A549 (cell line): ENCODE results near the gene OPN1SW. TPM values are rescaled to one million over a fixed set of nuclear protein-coding genes. Genes with fewer than 3 reads are reported as not detected.
A peak's percentile ranks its signal among the peaks of the same experiment; 100 is the strongest.

Experiments
- ATAC-seq, 2 experiments: fragments of 200-7000 bp in 1 of 2; fragments of >200 bp in 1 of 2; cut with Nextera tagmentation in 1 of 2; cut with Tn5 transposase in 1 of 2; 3 replicates each; pipeline versions ENCODE4 v1.8.0 to v1.9.1; 2018 to 2020; ENCODE audit warnings: mild to moderate bottlenecking in 1 of 2, moderate library complexity in 1 of 2
- CTCF ChIA-PET: fragments of 300-600 bp; sonication (Branson Sonifier 250); formaldehyde crosslinking; extraction: SDS; loops from one replicate; lab custom pipeline; 2021; ENCODE audit warnings: antibody characterized with exemption, inconsistent platforms; lab: Yijun Ruan, JAX
- POLR2A ChIA-PET: fragments of 350-600 bp; formaldehyde crosslinking; extraction: SDS; loops from one replicate; lab custom pipeline; 2021; ENCODE audit warnings: antibody characterized with exemption, inconsistent platforms; lab: Yijun Ruan, JAX
- DNase-seq, 2 experiments: peaks; one replicate each; pipeline versions ENCODE4 v3.0.0 to v3.0.0-alpha.2; 2011 to 2016; ENCODE audit warnings: low read depth in 1 of 2, low spot score in 1 of 2
- FAIRE-seq: peaks from 2 replicates; lab custom pipeline; 2011; peaks lifted over from hg19 to GRCh38; lab: Jason Lieb, UNC
- H3K27ac ChIP-seq, 2 experiments: fragments of >200 bp; sonication (Bioruptor Twin); formaldehyde crosslinking; 3 replicates each; pipeline ENCODE4 v1.5.1; 2016 to 2017
- H3K4me1 ChIP-seq: fragments of >200 bp; sonication (Bioruptor Twin); formaldehyde crosslinking; 3 replicates; pipeline ENCODE4 v1.6.1; 2016
- H3K4me2 ChIP-seq: fragments of >200 bp; sonication (Bioruptor Twin); formaldehyde crosslinking; 3 replicates; pipeline ENCODE4 v1.6.1; 2016
- H3K4me3 ChIP-seq: fragments of >200 bp; sonication (Bioruptor Twin); formaldehyde crosslinking; 3 replicates; pipeline ENCODE4 v1.5.1; 2016
- H3K9me3 ChIP-seq: fragments of >200 bp; sonication (Bioruptor Twin); formaldehyde crosslinking; 3 replicates; pipeline ENCODE4 v1.6.1; 2016
- BHLHE40 ChIP-seq: IDR thresholded peaks from 2 replicates; pipeline ENCODE4 v1.6.1; 2012; ENCODE audit warnings: low read depth, low read length, inconsistent platforms
- CBX8 ChIP-seq: fragments of 200-600 bp; sonication (generic); IDR thresholded peaks from 2 replicates; pipeline ENCODE4 v1.6.1; 2016
- CEBPB ChIP-seq, 2 experiments: fragments of >200 bp in 1 of 2; sonication (Bioruptor Twin) in 1 of 2; formaldehyde crosslinking in 1 of 2; IDR thresholded peaks; 2 replicates each; pipeline ENCODE4 v1.6.1; 2012 to 2016
- HOXA7 ChIP-seq: fragments of 250-450 bp; sonication (Bioruptor Pico); IDR thresholded peaks from 2 replicates; pipeline ENCODE4 v1.5.0; 2020; ENCODE audit warnings: mild to moderate bottlenecking, moderate library complexity
- HOXB5 ChIP-seq: fragments of 250-450 bp; sonication (Bioruptor Pico); IDR thresholded peaks from 2 replicates; pipeline ENCODE4 v1.5.0; 2020; ENCODE audit warnings: mild to moderate bottlenecking, moderate library complexity
- JUNB ChIP-seq: fragments of >200 bp; sonication (Bioruptor Twin); formaldehyde crosslinking; IDR thresholded peaks from 2 replicates; pipeline ENCODE4 v1.6.1; 2016
- KDM1A ChIP-seq: fragments of 200-600 bp; sonication (generic); IDR thresholded peaks from 2 replicates; pipeline ENCODE4 v1.6.1; 2016; ENCODE audit warnings: low read depth, mild to moderate bottlenecking
- POLR2AphosphoS2 ChIP-seq: conservative IDR thresholded peaks from 2 replicates; pipeline ENCODE4 v1.6.1; 2012; ENCODE audit warnings: low read length, improper control_type of control experiment, inconsistent platforms
- RCOR1 ChIP-seq: fragments of 150-350 bp; IDR thresholded peaks from 2 replicates; pipeline ENCODE4 v1.6.1; 2014; ENCODE audit warnings: antibody characterized with exemption, low read length, low read depth
- RFX5 ChIP-seq: fragments of 450-650 bp; IDR thresholded peaks from 2 replicates; pipeline ENCODE4 v1.7.1; 2014; ENCODE audit warnings: antibody characterized with exemption, mild to moderate bottlenecking, moderate library complexity
- SMC3 ChIP-seq: fragments of >200 bp; sonication (Bioruptor Twin); formaldehyde crosslinking; IDR thresholded peaks from 3 replicates; pipeline ENCODE4 v1.6.1; 2018; ENCODE audit warnings: inconsistent platforms
- TFCP2L1 ChIP-seq: fragments of 250-450 bp; sonication (Bioruptor Pico); IDR thresholded peaks from 2 replicates; pipeline ENCODE4 v1.5.0; 2021; ENCODE audit warnings: mild to moderate bottlenecking
- ZFP36 ChIP-seq: fragments of 450-650 bp; IDR thresholded peaks from 2 replicates; pipeline ENCODE4 v1.6.1; 2014; ENCODE audit warnings: borderline replicate concordance; ENCODE audit not compliant: partially characterized antibody
- WGBS: methylation state at CpG from one replicate; pipeline ENCODE4 v1.1.6; 2017; ENCODE audit errors: missing lambda C conversion rate; 5-methylcytosine and 5-hydroxymethylcytosine counted together
- polyA plus RNA-seq, 4 experiments: library from polyadenylated mRNA; depleted of rRNA in 3 of 4; stranded (reverse); fragments of >200 nt; fragmentation: RNase III in 1 of 4; extraction: RNeasy Plus Mini Kit Qiagen cat#74134 plus additional on column Dnase treatment in 1 of 4; gene quantifications; 2 replicates in 3 of 4; 3 replicates in 1 of 4; pipeline ENCODE4 v1.2.3, GENCODE V29; 2011 to 2017
- TF ChIP-seq, protein P1 (sequence below): fragments of >200 bp; sonication (Bioruptor Twin); formaldehyde crosslinking; IDR thresholded peaks from 3 replicates; pipeline ENCODE4 v1.6.1; 2016
- TF ChIP-seq, protein P2 (sequence below): fragments of >200 bp; sonication (Bioruptor Twin); formaldehyde crosslinking; IDR thresholded peaks from 2 replicates; pipeline ENCODE4 v1.6.1; 2016
- TF ChIP-seq, protein P3 (sequence below): fragments of >200 bp; sonication (Bioruptor Twin); formaldehyde crosslinking; IDR thresholded peaks from 3 replicates; pipeline ENCODE4 v1.5.1; 2016

OPN1SW gene
- polyA plus RNA-seq, 2 of the 4 experiments (the other 2 are of a cell fraction) = not detected

DNA sequence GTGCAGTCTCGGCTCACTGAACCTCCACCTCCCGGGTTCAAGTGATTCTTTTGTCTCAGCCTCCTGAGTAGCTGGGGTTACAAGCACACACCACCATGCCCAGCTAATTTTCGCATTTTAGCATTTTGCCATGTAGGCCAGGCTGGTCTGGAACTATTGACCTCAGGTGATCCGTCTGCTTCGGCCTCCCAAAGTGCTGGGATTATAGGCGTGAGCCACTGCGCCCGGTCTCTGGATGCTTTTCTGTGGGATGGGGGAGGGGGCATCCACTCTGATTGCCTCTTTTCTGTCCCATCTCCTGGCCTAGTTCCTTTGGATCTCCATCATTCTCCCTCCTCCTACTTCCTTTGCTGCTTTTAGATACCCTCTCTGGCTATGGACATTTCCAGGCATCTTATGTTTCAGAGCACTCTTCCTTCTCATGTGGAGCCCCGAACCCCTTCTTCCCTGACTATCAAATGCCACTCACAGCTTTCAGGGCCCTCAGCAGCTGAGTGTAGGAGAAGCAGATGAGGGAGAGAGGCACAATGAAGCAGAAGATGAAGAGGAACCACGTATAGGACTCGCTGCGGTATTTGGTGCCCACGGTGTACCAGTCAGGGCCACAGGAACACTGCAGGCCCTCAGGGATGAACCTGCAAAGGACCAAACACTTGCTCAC, 1.4 kb downstream of the OPN1SW start:
- no peak overlapping the region for H3K27ac ChIP-seq
- CTCF ChIA-PET = interaction anchor here (0.7 kb wide), 2 partner anchors 28 to 51 kb away, joined by 3 to 4 read pairs; no protein-coding TSS in a partner anchor
- H3K4me1 ChIP-seq = no peaks in the 10 kb centered on the region
- peaks cover 17% of the 10 kb centered on the region for H3K9me3 ChIP-seq
- no peak overlapping the region for H3K4me3 ChIP-seq
- WGBS = 92% methylated on average over 13 of the region's 13 CpGs
- FAIRE-seq = no peak
- no peak for ATAC-seq
- H3K4me2 ChIP-seq = no peak overlapping the region
- POLR2A ChIA-PET = no interaction called here
- no peak for DNase-seq
- peak; percentile 70; the same call in 1 of the 2 replicates for TF ChIP-seq POLR2AphosphoS2
- TF ChIP-seq, protein P1, sequence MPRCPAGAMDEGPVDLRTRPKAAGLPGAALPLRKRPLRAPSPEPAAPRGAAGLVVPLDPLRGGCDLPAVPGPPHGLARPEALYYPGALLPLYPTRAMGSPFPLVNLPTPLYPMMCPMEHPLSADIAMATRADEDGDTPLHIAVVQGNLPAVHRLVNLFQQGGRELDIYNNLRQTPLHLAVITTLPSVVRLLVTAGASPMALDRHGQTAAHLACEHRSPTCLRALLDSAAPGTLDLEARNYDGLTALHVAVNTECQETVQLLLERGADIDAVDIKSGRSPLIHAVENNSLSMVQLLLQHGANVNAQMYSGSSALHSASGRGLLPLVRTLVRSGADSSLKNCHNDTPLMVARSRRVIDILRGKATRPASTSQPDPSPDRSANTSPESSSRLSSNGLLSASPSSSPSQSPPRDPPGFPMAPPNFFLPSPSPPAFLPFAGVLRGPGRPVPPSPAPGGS = no peak
- TF ChIP-seq, all 56 proteins: peak for 1

DNA sequence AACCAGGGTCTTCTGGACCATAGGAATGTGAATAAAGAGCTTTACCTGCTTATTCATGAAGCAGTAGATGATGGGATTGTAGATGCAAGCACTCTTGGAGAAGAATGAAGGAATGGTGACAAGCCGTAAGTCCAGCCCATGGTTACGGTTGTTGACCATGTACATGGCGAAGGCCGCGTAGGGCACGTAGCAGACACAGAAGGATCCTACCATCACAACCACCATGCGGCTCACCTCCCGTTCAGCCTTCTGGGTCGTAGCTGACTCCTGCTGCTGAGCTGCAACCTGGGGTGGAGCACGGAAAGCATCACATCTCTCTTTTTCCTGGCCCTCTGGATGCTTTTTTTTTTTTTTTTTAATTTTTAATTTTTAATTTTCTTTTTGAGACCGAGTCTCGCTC, 2.0 kb downstream of the OPN1SW start:
- 96% methylated on average over 12 of the region's 12 CpGs for WGBS
- no peak overlapping the region for H3K27ac ChIP-seq
- CTCF ChIA-PET = interaction anchor here (0.7 kb wide), 1 partner anchor 50 kb away, joined by 3 read pairs; no protein-coding TSS in a partner anchor
- TF ChIP-seq SMC3 (no peak), HOXB5 (CRISPR knock-in tag) (no peak), ZFP36 (no peak), TFCP2L1 (CRISPR knock-in tag) (no peak), JUNB (no peak), RCOR1 (no peak), CEBPB (IDR thresholded peaks at IDR 0.05) (no peak)
- TF ChIP-seq, protein P2, sequence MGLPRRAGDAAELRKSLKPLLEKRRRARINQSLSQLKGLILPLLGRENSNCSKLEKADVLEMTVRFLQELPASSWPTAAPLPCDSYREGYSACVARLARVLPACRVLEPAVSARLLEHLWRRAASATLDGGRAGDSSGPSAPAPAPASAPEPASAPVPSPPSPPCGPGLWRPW = no peak
- POLR2A ChIA-PET = no interaction called here
- peaks cover 17% of the 10 kb centered on the region for H3K9me3 ChIP-seq
- no peak for DNase-seq
- no peak overlapping the region for H3K4me2 ChIP-seq
- ATAC-seq = no peak
- H3K4me1 ChIP-seq = no peaks in the 10 kb centered on the region
- no peak overlapping the region for H3K4me3 ChIP-seq
- no peak for FAIRE-seq

DNA sequence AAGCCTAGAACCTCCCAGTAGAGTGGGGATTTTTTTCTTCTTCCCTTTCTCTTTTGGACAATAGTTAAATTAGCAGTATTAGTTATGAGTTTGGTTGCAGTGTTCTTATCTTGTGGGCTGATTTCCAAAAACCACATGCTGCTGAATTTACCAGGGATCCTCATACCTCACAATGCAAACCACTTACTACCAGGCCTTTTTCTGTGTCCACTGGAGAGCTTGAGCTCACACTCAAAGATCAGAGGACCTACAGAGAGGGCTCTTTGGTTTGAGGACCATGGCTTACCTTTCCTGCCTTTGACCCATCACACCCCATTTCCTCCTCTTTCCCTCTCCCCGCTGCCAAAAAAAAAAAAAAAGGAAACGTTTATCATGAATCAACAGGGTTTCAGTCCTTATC, 5.4 kb downstream of the OPN1SW start:
- 76% methylated on average over 2 of the region's 2 CpGs for WGBS
- no peak overlapping the region for H3K4me3 ChIP-seq
- ATAC-seq = no peak
- no peaks in the 10 kb centered on the region for H3K9me3 ChIP-seq
- H3K4me1 ChIP-seq = no peaks in the 10 kb centered on the region
- no peak overlapping the region for H3K27ac ChIP-seq
- TF ChIP-seq RFX5 (no peak), HOXA7 (CRISPR knock-in tag) (no peak), CBX8 (no peak)
- TF ChIP-seq, protein P3, sequence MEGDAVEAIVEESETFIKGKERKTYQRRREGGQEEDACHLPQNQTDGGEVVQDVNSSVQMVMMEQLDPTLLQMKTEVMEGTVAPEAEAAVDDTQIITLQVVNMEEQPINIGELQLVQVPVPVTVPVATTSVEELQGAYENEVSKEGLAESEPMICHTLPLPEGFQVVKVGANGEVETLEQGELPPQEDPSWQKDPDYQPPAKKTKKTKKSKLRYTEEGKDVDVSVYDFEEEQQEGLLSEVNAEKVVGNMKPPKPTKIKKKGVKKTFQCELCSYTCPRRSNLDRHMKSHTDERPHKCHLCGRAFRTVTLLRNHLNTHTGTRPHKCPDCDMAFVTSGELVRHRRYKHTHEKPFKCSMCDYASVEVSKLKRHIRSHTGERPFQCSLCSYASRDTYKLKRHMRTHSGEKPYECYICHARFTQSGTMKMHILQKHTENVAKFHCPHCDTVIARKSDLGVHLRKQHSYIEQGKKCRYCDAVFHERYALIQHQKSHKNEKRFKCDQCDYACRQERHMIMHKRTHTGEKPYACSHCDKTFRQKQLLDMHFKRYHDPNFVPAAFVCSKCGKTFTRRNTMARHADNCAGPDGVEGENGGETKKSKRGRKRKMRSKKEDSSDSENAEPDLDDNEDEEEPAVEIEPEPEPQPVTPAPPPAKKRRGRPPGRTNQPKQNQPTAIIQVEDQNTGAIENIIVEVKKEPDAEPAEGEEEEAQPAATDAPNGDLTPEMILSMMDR = no peak
- POLR2A ChIA-PET = interaction anchor here (0.7 kb wide), 1 partner anchor 92 kb away, joined by 3 read pairs; the partner anchor contains the start of gene ATP6V1F
- FAIRE-seq = no peak
- H3K4me2 ChIP-seq = no peak overlapping the region
- DNase-seq = no peak
- CTCF ChIA-PET = interaction anchor here (0.7 to 1.9 kb wide), 2 partner anchors 11 to 68 kb away, joined by 3 to 5 read pairs; no protein-coding TSS in a partner anchor

DNA sequence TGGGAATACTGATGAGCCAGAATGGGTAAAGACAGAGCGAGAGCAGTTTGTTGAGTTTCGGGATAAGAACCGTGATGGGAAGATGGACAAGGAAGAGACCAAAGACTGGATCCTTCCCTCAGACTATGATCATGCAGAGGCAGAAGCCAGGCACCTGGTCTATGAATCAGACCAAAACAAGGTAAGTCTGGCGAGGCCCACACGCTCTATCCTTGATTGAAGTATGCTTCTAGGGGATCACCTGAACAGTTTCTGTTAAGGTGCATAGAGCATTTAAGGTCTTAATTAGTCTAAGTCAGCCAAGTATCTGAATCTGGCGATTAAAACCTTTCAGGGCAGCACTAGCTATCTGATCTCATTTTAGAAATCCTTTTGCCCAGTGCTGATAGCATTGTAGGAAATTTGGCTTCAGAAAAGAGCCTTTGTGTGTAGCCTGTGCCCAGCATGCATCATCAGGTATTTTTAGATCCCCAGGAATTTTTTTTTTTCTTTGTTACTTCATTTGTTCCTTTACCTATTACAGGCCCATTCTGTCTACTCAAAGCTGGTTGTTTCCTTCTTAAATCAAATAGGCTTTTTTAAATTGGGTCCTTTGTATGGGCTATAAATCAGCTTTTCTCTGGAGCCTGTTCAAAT, 8.0 kb downstream of the OPN1SW start:
- no peak for TF ChIP-seq BHLHE40
- TF ChIP-seq HOXA7 (CRISPR knock-in tag) = no peak
- TF ChIP-seq KDM1A = no peak
- FAIRE-seq = no peak
- 96% methylated on average over 6 of the region's 6 CpGs for WGBS

More for the DNA sequence above, 8.0 kb downstream of the OPN1SW start:
- no peak for ATAC-seq
- no peak overlapping the region for H3K27ac ChIP-seq
- H3K4me1 ChIP-seq = no peaks in the 10 kb centered on the region
- H3K9me3 ChIP-seq = no peaks in the 10 kb centered on the region
- no peak overlapping the region for H3K4me3 ChIP-seq
- no peak overlapping the region for H3K4me2 ChIP-seq
- ChIA-PET POLR2A (interaction anchor here (0.7 kb wide), 1 partner anchor 424 kb away, joined by 3 read pairs; the partner anchor contains the start of gene RBM28), CTCF (interaction anchor here (0.8 kb wide), 1 partner anchor 64 kb away, joined by 3 read pairs; no protein-coding TSS in a partner anchor)
- no peak for DNase-seq
